ENCODE data around the gene ANKRD17.

ANKRD17 gene

GRCh38 chr4:73069338-73070073 is 189.1 kb downstream of the ANKRD17 start, which contains the start of gene COX18 (continued):
- TF ChIP-seq ZNF311 (tag by site-specific recombination; IDR thresholded peaks at IDR 0.05; ENCODE audit: borderline replicate concordance) (no peak), ZBTB49 (tag by site-specific recombination; IDR thresholded peaks at IDR 0.05; ENCODE audit: low read depth) (no peak), ZNF670 (tag by site-specific recombination; IDR thresholded peaks at IDR 0.05; ENCODE audit: low read depth) (no peak), GLIS2 (tag by site-specific recombination; IDR thresholded peaks at IDR 0.05) (peak; percentile 68), ZNF791 (tag by site-specific recombination; IDR thresholded peaks at IDR 0.05) (no peak), ZNF830 (tag by site-specific recombination; IDR thresholded peaks at IDR 0.05; ENCODE audit: low read depth) (no peak), ZNF112 (tag by site-specific recombination; IDR thresholded peaks at IDR 0.05) (no peak), ZNF433 (tag by site-specific recombination; IDR thresholded peaks at IDR 0.05; ENCODE audit: low read depth) (no peak), ZNF76 (tag by site-specific recombination; IDR thresholded peaks at IDR 0.05; ENCODE audit: borderline replicate concordance, low read depth) (no peak), YY1 (tag by site-specific recombination; IDR thresholded peaks at IDR 0.05) (no peak; the same call in 1 of the 2 replicates), HOXC10 (CRISPR knock-in tag; IDR thresholded peaks at IDR 0.05) (no peak), ZNF449 (tag by site-specific recombination; IDR thresholded peaks at IDR 0.05) (no peak), ZNF423 (tag by site-specific recombination; IDR thresholded peaks at IDR 0.05) (no peak), IKZF3 (tag by site-specific recombination; IDR thresholded peaks at IDR 0.05) (no peak), ZNF785 (tag by site-specific recombination; IDR thresholded peaks at IDR 0.05) (no peak; the same call in 1 of the 2 replicates), ZNF692 (tag by site-specific recombination; IDR thresholded peaks at IDR 0.05) (0 out of 2 replicates have a peak, but pooled peaks have one; percentile 16), ZNF548 (tag by site-specific recombination; IDR thresholded peaks at IDR 0.05) (no peak), BCL6B (tag by site-specific recombination; IDR thresholded peaks at IDR 0.05) (no peak), YY2 (tag by site-specific recombination; IDR thresholded peaks at IDR 0.05) (no peak), ZNF175 (tag by site-specific recombination; IDR thresholded peaks at IDR 0.05) (no peak), ZBTB44 (tag by site-specific recombination; IDR thresholded peaks at IDR 0.05) (no peak), ZNF654 (tag by site-specific recombination; IDR thresholded peaks at IDR 0.05; ENCODE audit: low read depth) (no peak), ZNF350 (tag by site-specific recombination; IDR thresholded peaks at IDR 0.05) (no peak), ZNF521 (tag by site-specific recombination; IDR thresholded peaks at IDR 0.05) (no peak), WT1 (tag by site-specific recombination; IDR thresholded peaks at IDR 0.05) (no peak), ZFP37 (tag by site-specific recombination; IDR thresholded peaks at IDR 0.05) (peak; percentile 94), ZNF292 (tag by site-specific recombination; IDR thresholded peaks at IDR 0.05; ENCODE audit: borderline replicate concordance, low read depth) (no peak), ZNF488 (tag by site-specific recombination; IDR thresholded peaks at IDR 0.05) (no peak), ZNF776 (tag by site-specific recombination; IDR thresholded peaks at IDR 0.05; ENCODE audit: borderline replicate concordance) (no peak), ZNF335 (tag by site-specific recombination; conservative IDR thresholded peaks at IDR 0.05) (peak; percentile 70), ZBTB7A (tag by site-specific recombination; IDR thresholded peaks at IDR 0.05; ENCODE audit: low read depth) (no peak), TCF7L2 (IDR thresholded peaks at IDR 0.05; ENCODE audit: borderline replicate concordance, low read depth, low read length) (no peak)
